EH (cell line): ENCODE data around the gene ZDHHC12.

Experiments
- DNase-seq: peaks from one replicate; pipeline ENCODE4 v3.0.0-alpha.2; 2015; ENCODE audit warnings: low read depth

The ZDHHC12 gene

GRCh38 chr9:128723866-128724743, at the start of gene ZDHHC12:
Gene ZDHHC12 (minus strand): TSS chr9:128724127. CDS start chr9:128724093, 34 bp downstream.
- peak; percentile 97 for DNase-seq

- DNase-seq: no peak
These were observed 49.1 kb upstream of the ZDHHC12 start for GRCh38 chr9:128773049-128773448.

GRCh38 chr9:128771745-128772519, 48.0 kb upstream of the ZDHHC12 start, which contains the start of gene ZER1:
Gene ZER1 (minus strand): TSS chr9:128771927. CDS start chr9:128755565, 16,362 bp downstream.
- peak; percentile 88 for DNase-seq

GRCh38 chr9:128771094-128771721, 47.3 kb upstream of the ZDHHC12 start:
- DNase-seq: peak; percentile 44

- DNase-seq: peak; percentile 4
These were observed 46.5 kb upstream of the ZDHHC12 start for GRCh38 chr9:128770286-128771030.

GRCh38 chr9:128768606-128769005, 44.7 kb upstream of the ZDHHC12 start:
- DNase-seq: no peak

- no peak for DNase-seq
These were observed 41.6 kb upstream of the ZDHHC12 start for GRCh38 chr9:128765499-128765898.

GRCh38 chr9:128764361-128764760, 40.4 kb upstream of the ZDHHC12 start:
- DNase-seq: no peak

GRCh38 chr9:128762671-128763449, 38.9 kb upstream of the ZDHHC12 start:
- DNase-seq: no peak

- DNase-seq: no peak
These were observed 33.7 kb upstream of the ZDHHC12 start for GRCh38 chr9:128757602-128758001.

GRCh38 chr9:128753627-128754026, 29.7 kb upstream of the ZDHHC12 start:
- DNase-seq: no peak

GRCh38 chr9:128750926-128751595, 27.1 kb upstream of the ZDHHC12 start:
- DNase-seq: no peak

GRCh38 chr9:128747241-128747640, 23.3 kb upstream of the ZDHHC12 start:
- DNase-seq: no peak

- no peak for DNase-seq
These were observed 19.5 kb upstream of the ZDHHC12 start for GRCh38 chr9:128743421-128743820.

- DNase-seq: no peak
These were observed 18.5 kb upstream of the ZDHHC12 start for GRCh38 chr9:128742401-128742800.

- peak; percentile 9 for DNase-seq
These were observed 11.4 kb upstream of the ZDHHC12 start for GRCh38 chr9:128735373-128735772.

GRCh38 chr9:128733256-128733655, 9.3 kb upstream of the ZDHHC12 start:
- DNase-seq: peak; percentile 82

GRCh38 chr9:128732576-128732975, 8.6 kb upstream of the ZDHHC12 start:
- no peak for DNase-seq

GRCh38 chr9:128731691-128732090, 7.8 kb upstream of the ZDHHC12 start:
- no peak for DNase-seq

- DNase-seq: no peak
These were observed 7.2 kb upstream of the ZDHHC12 start for GRCh38 chr9:128731093-128731492.
